ENCODE measurements around the gene RERE.

Gene RERE

DNA sequence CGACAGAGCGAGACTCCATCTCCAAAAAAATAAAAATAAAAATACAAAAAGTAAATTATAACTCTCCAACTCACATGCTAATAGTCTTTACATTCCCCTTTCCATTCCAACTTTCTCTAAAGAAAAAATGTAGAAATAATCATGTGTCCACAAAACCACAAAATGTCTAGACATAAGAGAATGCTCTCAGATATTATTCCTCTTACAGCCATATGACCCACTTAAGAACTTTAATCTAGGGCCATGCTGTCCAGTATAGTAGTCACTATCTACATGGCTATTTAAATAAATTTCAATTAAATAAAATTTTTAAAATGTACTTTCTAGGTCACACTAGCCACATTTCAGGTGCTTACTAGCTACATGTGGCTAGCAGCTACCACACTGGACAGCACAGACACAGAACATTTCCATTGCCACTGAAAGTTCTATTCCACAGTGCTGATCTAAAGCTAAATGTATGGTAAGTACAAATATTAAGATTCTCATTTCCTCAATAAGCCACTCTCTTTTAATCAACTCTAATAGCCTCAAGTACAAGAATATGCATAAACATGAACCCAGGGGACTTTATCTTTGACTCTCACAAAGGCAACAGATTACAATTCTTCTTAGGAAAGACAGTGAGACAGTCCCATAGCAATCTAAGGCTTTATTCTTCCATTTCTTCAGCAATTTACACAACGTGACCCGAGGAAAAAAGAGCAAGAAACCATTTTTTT, 138.6 kb downstream of the RERE start:
- no peak overlapping the region for H3K9ac ChIP-seq (ENCODE audit: low read depth, low read length, poor library complexity)
- no peak overlapping the region for H4K8ac ChIP-seq (ENCODE audit: low read depth, low read length)
- WGBS, 2 donors (ENCODE audit: extremely low coverage in 2 of 2, insufficient read length in 2 of 2, insufficient replicate concordance in 1 of 2) = no CpG with 5 or more reads among the region's 4 CpGs
- no peak overlapping the region for H3K4me2 ChIP-seq (ENCODE audit: insufficient read depth, low read length, poor library complexity, severe bottlenecking)
- no peak overlapping the region for H2BK120ac ChIP-seq (ENCODE audit: low read depth, low read length)
- no peak for DNase-seq (ENCODE audit: low spot score)
- H3K14ac ChIP-seq (ENCODE audit: low read length) = no peak overlapping the region
- no peak overlapping the region for H2BK12ac ChIP-seq (ENCODE audit: low read length)
- H3K27me3 ChIP-seq (ENCODE audit: control insufficient read depth in 3 of 3, insufficient read depth in 3 of 3, low read depth in 1 of 3, low read length in 3 of 3) = no peaks in the 10 kb centered on the region
- no peak overlapping the region for H2AFZ ChIP-seq (ENCODE audit: low read length)
- no peak overlapping the region for H3K18ac ChIP-seq (ENCODE audit: low read length)
- no peak overlapping the region for H3K4me3 ChIP-seq (ENCODE audit: low read length in 2 of 2)
- peaks cover 0 to 12% of the 10 kb centered on the region in 2 donors for H3K36me3 ChIP-seq (replicated peaks in 1 of 2; ENCODE audit: control insufficient read depth in 2 of 2, insufficient read depth in 2 of 2, low read length in 2 of 2)
- H2BK15ac ChIP-seq (ENCODE audit: low read length) = no peak overlapping the region
- peaks cover 2% of the 10 kb centered on the region for H3K79me1 ChIP-seq (ENCODE audit: low read depth, low read length)
- H2BK5ac ChIP-seq (ENCODE audit: low read length) = no peak overlapping the region
- H3K9me3 ChIP-seq (replicated peaks in 1 of 2; ENCODE audit: control insufficient read depth in 2 of 2, insufficient read depth in 1 of 2, low read depth in 1 of 2, low read length in 2 of 2) = no peaks in the 10 kb centered on the region
- peaks cover 6% of the 10 kb centered on the region in 2 donors for H3K4me1 ChIP-seq (ENCODE audit: control insufficient read depth in 2 of 2, insufficient read depth in 1 of 2, low read depth in 1 of 2, low read length in 2 of 2)
- no peak overlapping the region for H3K4ac ChIP-seq (ENCODE audit: low read length)
- H4K91ac ChIP-seq (ENCODE audit: low read depth, low read length, poor library complexity) = no peak overlapping the region
- H2AK5ac ChIP-seq (ENCODE audit: low read depth, low read length) = no peak overlapping the region
- H3K23ac ChIP-seq (ENCODE audit: low read depth, low read length, poor library complexity) = no peak overlapping the region
- H3K27ac ChIP-seq (replicated peaks; ENCODE audit: low read length) = no peak overlapping the region

DNA sequence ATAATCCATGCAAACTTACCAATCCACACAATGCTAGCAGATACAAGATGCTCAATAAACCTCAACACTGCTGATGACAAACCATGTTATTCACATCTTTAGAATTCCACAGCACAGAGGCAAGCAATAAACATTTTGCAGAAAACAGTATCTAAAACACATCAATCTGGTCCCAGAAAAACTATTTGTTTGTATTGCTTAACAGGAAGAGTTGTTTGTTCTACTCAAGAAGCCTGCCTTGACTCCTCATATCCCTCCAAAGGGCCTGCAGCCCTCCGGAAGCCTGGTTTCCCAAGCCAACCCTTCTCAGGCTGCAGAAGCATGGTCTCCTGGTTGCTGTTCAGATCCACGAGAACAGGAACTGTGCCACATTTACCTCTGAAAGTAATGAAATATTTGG, 139.7 kb downstream of the RERE start:
- H2BK5ac ChIP-seq (ENCODE audit: low read length) = no peak overlapping the region
- H3K4me3 ChIP-seq (ENCODE audit: low read length in 2 of 2) = no peak overlapping the region
- H3K9ac ChIP-seq (ENCODE audit: low read depth, low read length, poor library complexity) = no peak overlapping the region
- no peak overlapping the region for H3K4ac ChIP-seq (ENCODE audit: low read length)
- no peak for DNase-seq (ENCODE audit: low spot score)
- peaks cover 3 to 6% of the 10 kb centered on the region in 2 donors for H3K4me1 ChIP-seq (ENCODE audit: control insufficient read depth in 2 of 2, insufficient read depth in 1 of 2, low read depth in 1 of 2, low read length in 2 of 2)
- H4K91ac ChIP-seq (ENCODE audit: low read depth, low read length, poor library complexity) = no peak overlapping the region
- no peak overlapping the region for H3K27ac ChIP-seq (replicated peaks; ENCODE audit: low read length)
- H3K23ac ChIP-seq (ENCODE audit: low read depth, low read length, poor library complexity) = no peak overlapping the region
- no peak overlapping the region for H4K8ac ChIP-seq (ENCODE audit: low read depth, low read length)
- no peak overlapping the region for H2BK15ac ChIP-seq (ENCODE audit: low read length)
- WGBS, 2 donors (ENCODE audit: extremely low coverage in 2 of 2, insufficient read length in 2 of 2, insufficient replicate concordance in 1 of 2) = no CpG with 5 or more reads among the region's 2 CpGs
- no peak overlapping the region for H2AFZ ChIP-seq (ENCODE audit: low read length)
- H3K79me1 ChIP-seq (ENCODE audit: low read depth, low read length) = peaks cover 2% of the 10 kb centered on the region
- H2BK120ac ChIP-seq (ENCODE audit: low read depth, low read length) = no peak overlapping the region
- H3K4me2 ChIP-seq (ENCODE audit: insufficient read depth, low read length, poor library complexity, severe bottlenecking) = no peak overlapping the region
- no peak overlapping the region for H2AK5ac ChIP-seq (ENCODE audit: low read depth, low read length)
- H3K9me3 ChIP-seq (replicated peaks in 1 of 2; ENCODE audit: control insufficient read depth in 2 of 2, insufficient read depth in 1 of 2, low read depth in 1 of 2, low read length in 2 of 2) = no peaks in the 10 kb centered on the region
- H3K27me3 ChIP-seq (ENCODE audit: control insufficient read depth in 3 of 3, insufficient read depth in 3 of 3, low read depth in 1 of 3, low read length in 3 of 3) = no peaks in the 10 kb centered on the region
- H3K18ac ChIP-seq (ENCODE audit: low read length) = no peak overlapping the region
- H2BK12ac ChIP-seq (ENCODE audit: low read length) = no peak overlapping the region
- H3K36me3 ChIP-seq (replicated peaks in 1 of 2; ENCODE audit: control insufficient read depth in 2 of 2, insufficient read depth in 2 of 2, low read length in 2 of 2) = peaks cover 0 to 12% of the 10 kb centered on the region in 2 donors
- H3K14ac ChIP-seq (ENCODE audit: low read length) = no peak overlapping the region

DNA sequence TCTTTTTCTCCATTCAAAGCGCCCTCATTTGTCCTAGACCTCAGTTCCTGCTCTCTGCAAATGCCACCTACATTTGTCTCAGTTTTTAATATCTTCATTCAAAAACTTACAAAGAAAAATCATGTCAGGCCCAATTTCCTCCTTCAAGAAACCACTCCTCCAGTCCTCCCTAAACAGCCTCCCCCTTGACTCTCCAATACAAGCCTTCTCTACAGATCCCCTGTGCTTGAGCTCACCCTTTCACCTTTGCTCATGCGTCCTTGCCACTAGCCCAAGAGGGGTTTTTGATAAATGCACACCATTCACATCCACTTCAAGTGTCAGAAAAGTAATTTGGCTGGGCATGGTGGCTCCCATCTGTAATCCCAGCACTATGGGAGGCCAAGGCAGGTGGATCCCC, 140.6 kb downstream of the RERE start:
- Histone ChIP-seq H2BK5ac (ENCODE audit: low read length) (no peak overlapping the region), H3K4me1 (ENCODE audit: control insufficient read depth in 2 of 2, insufficient read depth in 1 of 2, low read depth in 1 of 2, low read length in 2 of 2) (peaks cover 3 to 6% of the 10 kb centered on the region in 2 donors), H2AFZ (ENCODE audit: low read length) (no peak overlapping the region), H3K4ac (ENCODE audit: low read length) (no peak overlapping the region), H3K9ac (ENCODE audit: low read depth, low read length, poor library complexity) (no peak overlapping the region), H2BK12ac (ENCODE audit: low read length) (no peak overlapping the region), H3K27ac (replicated peaks; ENCODE audit: low read length) (no peak overlapping the region), H3K27me3 (ENCODE audit: control insufficient read depth in 3 of 3, insufficient read depth in 3 of 3, low read depth in 1 of 3, low read length in 3 of 3) (no peaks in the 10 kb centered on the region), H3K23ac (ENCODE audit: low read depth, low read length, poor library complexity) (no peak overlapping the region), H4K8ac (ENCODE audit: low read depth, low read length) (no peak overlapping the region), H3K14ac (ENCODE audit: low read length) (no peak overlapping the region), H4K91ac (ENCODE audit: low read depth, low read length, poor library complexity) (no peak overlapping the region), H3K79me1 (ENCODE audit: low read depth, low read length) (peaks cover 2% of the 10 kb centered on the region), H2AK5ac (ENCODE audit: low read depth, low read length) (no peak overlapping the region), H3K4me3 (ENCODE audit: low read length in 2 of 2) (no peak overlapping the region), H3K18ac (ENCODE audit: low read length) (no peak overlapping the region), H3K4me2 (ENCODE audit: insufficient read depth, low read length, poor library complexity, severe bottlenecking) (no peak overlapping the region), H2BK120ac (ENCODE audit: low read depth, low read length) (no peak overlapping the region), H3K36me3 (replicated peaks in 1 of 2; ENCODE audit: control insufficient read depth in 2 of 2, insufficient read depth in 2 of 2, low read length in 2 of 2) (peaks cover 0 to 12% of the 10 kb centered on the region in 2 donors), H2BK15ac (ENCODE audit: low read length) (no peak overlapping the region), H3K9me3 (replicated peaks in 1 of 2; ENCODE audit: control insufficient read depth in 2 of 2, insufficient read depth in 1 of 2, low read depth in 1 of 2, low read length in 2 of 2) (no peaks in the 10 kb centered on the region)
- no peak for DNase-seq (ENCODE audit: low spot score)
- no CpG with 5 or more reads among the region's 2 CpGs for WGBS, 2 donors (ENCODE audit: extremely low coverage in 2 of 2, insufficient read length in 2 of 2, insufficient replicate concordance in 1 of 2)

DNA sequence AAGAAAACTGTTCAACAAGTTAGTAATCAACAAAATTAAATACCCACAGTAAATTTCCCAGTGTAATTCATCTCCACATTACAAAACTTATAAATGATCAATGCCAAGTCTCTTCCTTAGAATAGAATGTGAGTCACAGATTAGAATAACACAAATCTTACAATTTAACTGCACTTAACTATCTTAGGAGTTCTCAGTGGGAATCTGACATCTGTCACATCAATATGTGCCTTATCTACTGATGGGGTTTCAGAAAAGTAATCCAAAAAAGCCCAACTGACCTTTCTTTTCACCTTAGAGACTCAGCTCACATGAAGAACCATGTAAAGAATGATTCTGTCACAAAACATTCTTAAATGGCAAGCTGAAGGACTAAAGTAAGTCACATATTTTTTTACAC, 141.4 kb downstream of the RERE start:
- H2BK12ac ChIP-seq (ENCODE audit: low read length) = no peak overlapping the region
- H2BK120ac ChIP-seq (ENCODE audit: low read depth, low read length) = no peak overlapping the region
- no peak overlapping the region for H3K4me3 ChIP-seq (ENCODE audit: low read length in 2 of 2)
- no peaks in the 10 kb centered on the region for H3K27me3 ChIP-seq (ENCODE audit: control insufficient read depth in 3 of 3, insufficient read depth in 3 of 3, low read depth in 1 of 3, low read length in 3 of 3)
- no peak for DNase-seq (ENCODE audit: low spot score)
- H3K27ac ChIP-seq (replicated peaks; ENCODE audit: low read length) = no peak overlapping the region
- H3K23ac ChIP-seq (ENCODE audit: low read depth, low read length, poor library complexity) = no peak overlapping the region
- no peak overlapping the region for H3K14ac ChIP-seq (ENCODE audit: low read length)
- peaks cover 4% of the 10 kb centered on the region in 2 donors for H3K4me1 ChIP-seq (ENCODE audit: control insufficient read depth in 2 of 2, insufficient read depth in 1 of 2, low read depth in 1 of 2, low read length in 2 of 2)
- no peak overlapping the region for H3K18ac ChIP-seq (ENCODE audit: low read length)
- H3K4me2 ChIP-seq (ENCODE audit: insufficient read depth, low read length, poor library complexity, severe bottlenecking) = no peak overlapping the region
- H3K36me3 ChIP-seq (replicated peaks in 1 of 2; ENCODE audit: control insufficient read depth in 2 of 2, insufficient read depth in 2 of 2, low read length in 2 of 2) = peaks cover 0 to 12% of the 10 kb centered on the region in 2 donors
- no peak overlapping the region for H3K4ac ChIP-seq (ENCODE audit: low read length)
- peaks cover 2% of the 10 kb centered on the region for H3K79me1 ChIP-seq (ENCODE audit: low read depth, low read length)
- no peak overlapping the region for H2AFZ ChIP-seq (ENCODE audit: low read length)
- H3K9ac ChIP-seq (ENCODE audit: low read depth, low read length, poor library complexity) = no peak overlapping the region
- H2BK5ac ChIP-seq (ENCODE audit: low read length) = no peak overlapping the region
- no peak overlapping the region for H4K91ac ChIP-seq (ENCODE audit: low read depth, low read length, poor library complexity)
- no peak overlapping the region for H2AK5ac ChIP-seq (ENCODE audit: low read depth, low read length)
- no peaks in the 10 kb centered on the region for H3K9me3 ChIP-seq (replicated peaks in 1 of 2; ENCODE audit: control insufficient read depth in 2 of 2, insufficient read depth in 1 of 2, low read depth in 1 of 2, low read length in 2 of 2)
- H2BK15ac ChIP-seq (ENCODE audit: low read length) = no peak overlapping the region
- no peak overlapping the region for H4K8ac ChIP-seq (ENCODE audit: low read depth, low read length)

Measured in neuronal stem cell (in vitro differentiated cells).